DND-41 (cell line): ENCODE measurements around the gene SLC23A2.

Experiments
- EZH2 ChIP-seq: IDR thresholded peaks from 3 replicates; pipeline ENCODE4 v1.6.1; 2012; ENCODE audit warnings: borderline replicate concordance, low read depth, mild to moderate bottlenecking, moderate library complexity, low read length, inconsistent platforms; ENCODE audit not compliant: severe bottlenecking
- TF ChIP-seq, protein P1 (sequence below): IDR thresholded peaks from 2 replicates; pipeline ENCODE4 v1.5.1; 2012; ENCODE audit warnings: borderline replicate concordance, low read length, moderate library complexity, mild to moderate bottlenecking; ENCODE audit not compliant: poor library complexity, severe bottlenecking; ENCODE audit errors: extremely low read depth

- TF ChIP-seq, protein P1, sequence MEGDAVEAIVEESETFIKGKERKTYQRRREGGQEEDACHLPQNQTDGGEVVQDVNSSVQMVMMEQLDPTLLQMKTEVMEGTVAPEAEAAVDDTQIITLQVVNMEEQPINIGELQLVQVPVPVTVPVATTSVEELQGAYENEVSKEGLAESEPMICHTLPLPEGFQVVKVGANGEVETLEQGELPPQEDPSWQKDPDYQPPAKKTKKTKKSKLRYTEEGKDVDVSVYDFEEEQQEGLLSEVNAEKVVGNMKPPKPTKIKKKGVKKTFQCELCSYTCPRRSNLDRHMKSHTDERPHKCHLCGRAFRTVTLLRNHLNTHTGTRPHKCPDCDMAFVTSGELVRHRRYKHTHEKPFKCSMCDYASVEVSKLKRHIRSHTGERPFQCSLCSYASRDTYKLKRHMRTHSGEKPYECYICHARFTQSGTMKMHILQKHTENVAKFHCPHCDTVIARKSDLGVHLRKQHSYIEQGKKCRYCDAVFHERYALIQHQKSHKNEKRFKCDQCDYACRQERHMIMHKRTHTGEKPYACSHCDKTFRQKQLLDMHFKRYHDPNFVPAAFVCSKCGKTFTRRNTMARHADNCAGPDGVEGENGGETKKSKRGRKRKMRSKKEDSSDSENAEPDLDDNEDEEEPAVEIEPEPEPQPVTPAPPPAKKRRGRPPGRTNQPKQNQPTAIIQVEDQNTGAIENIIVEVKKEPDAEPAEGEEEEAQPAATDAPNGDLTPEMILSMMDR, result no peak
- TF ChIP-seq EZH2, result no peak
Observed at GRCh38 chr20:4811661-4812181, 189.6 kb downstream of the SLC23A2 start.
